Fibroblast of lung (primary cell): ENCODE results near the gene CES2. TPM values are rescaled to one million over a fixed set of nuclear protein-coding genes. Genes with fewer than 3 reads are reported as not detected.
A peak's percentile ranks its signal among the peaks of the same experiment; 100 is the strongest.

Experiments
- DNase-seq, 2 donors: peaks; one replicate each; pipeline versions ENCODE4 v3.0.0 to v3.0.0-alpha.2; 2010; ENCODE audit warnings: low read depth in 2 of 2
- H2AFZ ChIP-seq: 2 replicates; pipeline ENCODE4 v1.5.1; 2012; ENCODE audit warnings: low read length, control low read depth, inconsistent platforms
- H3K27ac ChIP-seq: 2 replicates; pipeline ENCODE4 v1.5.1; 2011; ENCODE audit warnings: low read length, control low read depth; ENCODE audit not compliant: insufficient read depth
- H3K27me3 ChIP-seq: 2 replicates; pipeline ENCODE4 v1.5.1; 2011; ENCODE audit warnings: mild to moderate bottlenecking, low read length; ENCODE audit not compliant: control insufficient read depth, insufficient read depth
- H3K36me3 ChIP-seq: 2 replicates; pipeline ENCODE4 v1.5.1; 2011; ENCODE audit warnings: low read length; ENCODE audit not compliant: control insufficient read depth, insufficient read depth
- H3K4me1 ChIP-seq: 2 replicates; pipeline ENCODE4 v1.5.1; 2011; ENCODE audit warnings: low read length; ENCODE audit not compliant: control insufficient read depth, insufficient read depth; ENCODE audit errors: extremely low read depth
- H3K4me2 ChIP-seq: 2 replicates; pipeline ENCODE4 v1.5.1; 2011; ENCODE audit warnings: low read length, control low read depth; ENCODE audit not compliant: insufficient read depth; ENCODE audit errors: extremely low read depth
- H3K4me3 ChIP-seq, 4 experiments: fragments of 200-600 bp in 1 of 4; sonication (generic) in 1 of 4; replicated peaks in 1 of 4; 2 replicates each; pipeline ENCODE4 v1.5.1; 2011 to 2016; ENCODE audit warnings: low read length in 4 of 4, low read depth in 3 of 4, mild to moderate bottlenecking in 3 of 4, control low read depth in 2 of 4, inconsistent platforms in 1 of 4, mixed read lengths in 1 of 4; ENCODE audit not compliant: insufficient read depth in 1 of 4; ENCODE audit errors: control extremely low read depth in 1 of 4
- H3K79me2 ChIP-seq: 2 replicates; pipeline ENCODE4 v1.5.1; 2012; ENCODE audit warnings: mild to moderate bottlenecking, low read length, inconsistent platforms; ENCODE audit not compliant: control insufficient read depth, insufficient read depth
- H3K9ac ChIP-seq: 2 replicates; pipeline ENCODE4 v1.5.1; 2011; ENCODE audit warnings: mild to moderate bottlenecking, low read length, control low read depth; ENCODE audit not compliant: insufficient read depth
- H3K9me3 ChIP-seq: 2 replicates; pipeline ENCODE4 v1.5.1; 2012; ENCODE audit warnings: low read depth, low read length; ENCODE audit not compliant: control insufficient read depth, insufficient read depth
- H4K20me1 ChIP-seq: 2 replicates; pipeline ENCODE4 v1.5.1; 2011; ENCODE audit warnings: low read length; ENCODE audit not compliant: control insufficient read depth, insufficient read depth; ENCODE audit errors: extremely low read depth
- CTCF ChIP-seq, 2 donors: IDR thresholded peaks in 1 of 2; conservative IDR thresholded peaks in 1 of 2; 1 replicate in 1 of 2; 2 replicates in 1 of 2; pipeline ENCODE4 v1.5.1; 2011 to 2012; ENCODE audit warnings: low read length in 2 of 2, control low read depth in 1 of 2, inconsistent platforms in 1 of 2, low read depth in 1 of 2, mild to moderate bottlenecking in 1 of 2
- EZH2 ChIP-seq: IDR thresholded peaks from 2 replicates; pipeline ENCODE4 v1.5.1; 2012; ENCODE audit warnings: low read length, control low read depth, mild to moderate bottlenecking; ENCODE audit errors: missing control alignments
- polyA plus RNA-seq, 2 donors: library from polyadenylated mRNA; depleted of rRNA in 1 of 2; stranded (reverse) in 1 of 2; unstranded in 1 of 2; fragments of >200 nt; gene quantifications; 2 replicates each; pipeline ENCODE4 v1.2.1, GENCODE V29; 2011 to 2012; ENCODE audit warnings: missing spikeins in 1 of 2
- total RNA-seq: library from RNA; depleted of rRNA; stranded (reverse); fragments of >200 nt; gene quantifications from 2 replicates; pipeline ENCODE4 v1.2.1, GENCODE V29; 2014

CES2 gene
- total and polyA plus RNA-seq, 2 donors (not counting 1 experiment from before 2014, with no cell fraction given), result 22.9 to 47.6 TPM

DNA sequence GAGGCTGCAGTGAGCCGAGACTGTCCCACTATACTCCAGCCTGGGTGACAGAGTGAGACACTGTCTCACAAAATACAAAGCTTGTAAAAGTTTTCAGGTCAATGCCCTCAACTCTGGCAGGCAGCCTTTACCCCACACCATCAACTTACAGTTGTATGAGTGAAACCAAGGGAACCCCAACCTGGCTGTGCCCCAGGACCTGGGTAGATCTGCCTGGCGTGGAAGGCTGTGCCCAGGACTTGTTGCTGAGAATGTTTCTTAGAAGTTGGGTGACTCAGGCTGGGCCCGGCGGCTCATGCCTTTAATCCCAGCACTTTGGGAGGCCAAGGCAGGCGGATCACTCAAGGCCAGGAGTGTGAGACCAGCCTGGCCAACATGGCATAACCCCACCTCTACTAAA, 33.5 kb downstream of the CES2 start:
- Histone ChIP-seq H3K4me1 (no peaks in the 10 kb centered on the region), H3K4me2 (no peak overlapping the region), H3K79me2 (no peaks in the 10 kb centered on the region), H3K36me3 (no peaks in the 10 kb centered on the region), H4K20me1 (no peaks in the 10 kb centered on the region), H3K27me3 (peaks cover 2% of the 10 kb centered on the region), H2AFZ (no peak overlapping the region), H3K9ac (no peak overlapping the region), H3K4me3 (no peak overlapping the region), H3K9me3 (no peaks in the 10 kb centered on the region), H3K27ac (no peak overlapping the region)
- TF ChIP-seq CTCF (conservative IDR thresholded peaks at IDR 0.05 in 1 of 2, IDR thresholded peaks at IDR 0.05 in 1 of 2; ENCODE audit: low read depth in 1 of 2, low read length in 2 of 2) (no peak), EZH2 (no peak)
- no peak for DNase-seq

- H3K9me3 ChIP-seq, result no peaks in the 10 kb centered on the region
- H3K9ac ChIP-seq, result no peak overlapping the region
- H3K4me1 ChIP-seq, result no peaks in the 10 kb centered on the region
- H3K4me3 ChIP-seq, result no peak overlapping the region
- no peaks in the 10 kb centered on the region for H3K36me3 ChIP-seq
- DNase-seq, result peak in 1 of 2 donors; percentile 71
- H3K27me3 ChIP-seq, result no peaks in the 10 kb centered on the region
- H3K4me2 ChIP-seq, result no peak overlapping the region
- H4K20me1 ChIP-seq, result no peaks in the 10 kb centered on the region
- H2AFZ ChIP-seq, result no peak overlapping the region
- H3K79me2 ChIP-seq, result no peaks in the 10 kb centered on the region
- H3K27ac ChIP-seq, result no peak overlapping the region
- no peak for TF ChIP-seq CTCF (conservative IDR thresholded peaks at IDR 0.05 in 1 of 2, IDR thresholded peaks at IDR 0.05 in 1 of 2; ENCODE audit: low read depth in 1 of 2, low read length in 2 of 2)
- TF ChIP-seq EZH2, result no peak
Observed at GRCh38 chr16:66970775-66971720, 35.7 kb downstream of the CES2 start.

DNA sequence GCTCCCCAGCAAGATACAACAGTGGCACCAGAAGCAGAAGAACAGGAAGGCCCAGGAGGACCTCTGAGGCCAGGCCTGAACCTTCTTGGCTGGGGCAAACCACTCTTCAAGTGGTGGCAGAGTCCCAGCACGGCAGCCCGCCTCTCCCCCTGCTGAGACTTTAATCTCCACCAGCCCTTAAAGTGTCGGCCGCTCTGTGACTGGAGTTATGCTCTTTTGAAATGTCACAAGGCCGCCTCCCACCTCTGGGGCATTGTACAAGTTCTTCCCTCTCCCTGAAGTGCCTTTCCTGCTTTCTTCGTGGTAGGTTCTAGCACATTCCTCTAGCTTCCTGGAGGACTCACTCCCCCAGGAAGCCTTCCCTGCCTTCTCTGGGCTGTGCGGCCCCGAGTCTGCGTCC, 37.7 kb downstream of the CES2 start:
- no peak overlapping the region for H3K4me3 ChIP-seq
- H3K27ac ChIP-seq, result no peak overlapping the region
- TF ChIP-seq EZH2 (no peak), CTCF (conservative IDR thresholded peaks at IDR 0.05 in 1 of 2, IDR thresholded peaks at IDR 0.05 in 1 of 2; ENCODE audit: low read depth in 1 of 2, low read length in 2 of 2) (no peak)
- H3K36me3 ChIP-seq, result no peaks in the 10 kb centered on the region
- H2AFZ ChIP-seq, result no peak overlapping the region
- no peak overlapping the region for H3K9ac ChIP-seq
- DNase-seq, result no peak
- no peaks in the 10 kb centered on the region for H3K4me1 ChIP-seq
- no peaks in the 10 kb centered on the region for H3K9me3 ChIP-seq
- no peaks in the 10 kb centered on the region for H4K20me1 ChIP-seq
- no peaks in the 10 kb centered on the region for H3K27me3 ChIP-seq
- no peaks in the 10 kb centered on the region for H3K79me2 ChIP-seq
- no peak overlapping the region for H3K4me2 ChIP-seq
